CD4-positive, alpha-beta T cell treated with Interleukin-15 for 4 hours (primary cell): ENCODE measurements around the gene CEP85.
"Not testable (repeated sequence)": the region's sequence is repeated elsewhere in the genome, so short reads cannot be mapped to it uniquely, and the experiment has no call there.

Experiments
- DNase-seq: peaks from one replicate; pipeline ENCODE4 v3.0.0-alpha.2; 2020; ENCODE audit warnings: low spot score

Gene CEP85

GRCh38 chr1:26221094-26221493 is 12.9 kb upstream of the CEP85 start:
- DNase-seq, result no peak

GRCh38 chr1:26224606-26225005 is 9.4 kb upstream of the CEP85 start:
- no peak for DNase-seq

GRCh38 chr1:26225033-26225831 is 8.8 kb upstream of the CEP85 start:
- peak; percentile 28 for DNase-seq

GRCh38 chr1:26230682-26231081 is 3.3 kb upstream of the CEP85 start:
- not testable (repeated sequence) for DNase-seq

GRCh38 chr1:26234644-26235370 is 807 bp downstream of the CEP85 start:
- peak; percentile 19 for DNase-seq

GRCh38 chr1:26237230-26237966 is 3.4 kb downstream of the CEP85 start:
- DNase-seq, result no peak

- DNase-seq, result no peak
Observed at GRCh38 chr1:26239936-26240335, 5.9 kb downstream of the CEP85 start.

GRCh38 chr1:26252718-26253117 is 18.7 kb downstream of the CEP85 start:
- DNase-seq, result no peak

GRCh38 chr1:26254404-26254803 is 20.4 kb downstream of the CEP85 start:
- DNase-seq, result no peak

GRCh38 chr1:26257222-26257621 is 23.2 kb downstream of the CEP85 start:
- no peak for DNase-seq

GRCh38 chr1:26259005-26259404 is 25.0 kb downstream of the CEP85 start:
- DNase-seq, result no peak

GRCh38 chr1:26259578-26259977 is 25.6 kb downstream of the CEP85 start:
- DNase-seq, result no peak

- no peak for DNase-seq
Observed at GRCh38 chr1:26263212-26263611, 29.2 kb downstream of the CEP85 start.

- DNase-seq, result no peak
Observed at GRCh38 chr1:26265405-26265804, 31.4 kb downstream of the CEP85 start.

GRCh38 chr1:26268290-26269197 is 34.5 kb downstream of the CEP85 start:
- DNase-seq, result no peak

- DNase-seq, result no peak
Observed at GRCh38 chr1:26269198-26269550, 35.2 kb downstream of the CEP85 start.

- no peak for DNase-seq
Observed at GRCh38 chr1:26274801-26275425, 40.9 kb downstream of the CEP85 start.

GRCh38 chr1:26275580-26276431 is 41.8 kb downstream of the CEP85 start:
- peak; percentile 85 for DNase-seq

- no peak for DNase-seq
Observed at GRCh38 chr1:26276432-26276838, 42.4 kb downstream of the CEP85 start.

GRCh38 chr1:26277261-26277661 is 43.3 kb downstream of the CEP85 start:
- DNase-seq, result no peak
